Measurements from ENCODE around the gene CFAP299.

The CFAP299 gene

DNA sequence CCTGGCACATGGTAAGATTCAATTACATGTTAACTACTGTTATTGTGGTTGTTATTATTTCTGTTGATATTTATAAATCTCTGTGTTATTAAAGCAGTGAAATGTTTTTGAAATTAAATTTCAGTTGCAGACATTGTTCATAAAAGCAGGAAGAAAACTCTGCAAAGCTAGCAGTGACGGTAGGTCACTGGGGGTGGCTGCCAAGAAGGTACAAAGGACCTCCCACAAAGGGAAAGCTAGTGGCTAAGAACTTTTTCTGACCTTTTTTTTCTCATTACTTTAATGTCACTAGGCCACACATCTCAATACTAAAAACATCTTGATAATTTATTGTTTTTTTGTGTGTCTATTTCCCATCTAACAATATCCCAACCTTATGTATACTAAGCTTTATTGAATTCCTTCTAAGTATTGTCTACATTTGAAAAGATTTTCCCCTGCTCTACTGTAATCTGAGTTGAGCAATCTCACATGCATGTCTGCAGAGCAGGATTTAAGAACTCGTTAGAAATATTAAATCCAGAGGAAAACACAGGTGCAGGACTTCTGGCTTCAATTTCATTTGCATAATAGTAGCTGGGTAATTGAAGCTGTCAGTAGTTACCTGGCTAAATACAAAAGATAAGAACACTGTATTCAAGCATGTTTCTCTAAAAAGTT lies 197.3 kb downstream of the CFAP299 start:
- no peak for DNase-seq

DNA sequence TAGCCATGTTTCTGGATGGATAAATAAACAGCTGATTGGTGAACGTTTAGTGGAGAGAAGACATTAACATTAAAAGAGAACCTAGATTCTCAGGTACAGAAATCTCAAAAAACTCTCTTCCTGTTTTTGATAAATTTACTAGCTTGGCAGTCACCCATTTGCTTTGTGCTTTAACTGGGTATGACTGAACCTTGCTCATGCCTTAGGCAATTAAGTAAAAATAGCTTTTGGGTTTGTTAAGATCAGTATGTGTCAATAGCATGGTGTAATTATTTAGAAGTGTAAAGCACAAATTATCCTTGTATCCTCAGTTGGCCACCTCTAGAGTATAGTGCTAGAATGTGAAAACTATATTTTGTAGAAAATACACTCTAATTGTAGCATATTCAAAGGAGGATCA lies 200.0 kb downstream of the CFAP299 start:
- no peak for DNase-seq

DNA sequence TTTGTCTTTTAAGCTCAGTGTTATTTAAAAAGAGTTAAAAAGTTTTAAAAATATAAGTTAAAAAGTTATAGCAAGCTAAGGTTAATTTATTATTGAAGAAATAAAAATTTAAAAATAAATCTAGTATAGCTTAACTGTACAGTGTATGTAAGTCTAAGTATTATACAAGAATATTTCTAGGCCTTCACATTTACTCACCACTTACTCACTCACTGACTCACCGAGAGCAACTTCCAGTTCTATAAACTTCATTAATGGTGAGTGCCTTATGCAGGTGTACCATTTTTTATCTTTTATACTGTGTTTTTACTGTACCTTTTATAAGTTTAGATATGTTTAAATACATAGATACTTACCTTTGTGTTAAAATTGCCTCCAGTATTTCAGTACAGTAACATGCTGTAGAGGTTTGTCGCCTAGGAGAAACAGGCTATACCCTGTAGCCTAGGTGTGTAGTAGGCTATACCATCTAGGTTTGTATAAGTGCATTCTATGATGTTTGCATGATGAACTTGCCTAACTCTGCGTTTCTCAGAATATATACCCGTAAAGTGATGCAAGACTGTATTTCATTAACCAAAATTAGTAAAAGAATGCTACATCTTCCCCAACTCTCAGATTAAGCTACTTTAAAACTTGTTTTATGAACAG lies 202.9 kb downstream of the CFAP299 start:
- DNase-seq, result no peak

DNA sequence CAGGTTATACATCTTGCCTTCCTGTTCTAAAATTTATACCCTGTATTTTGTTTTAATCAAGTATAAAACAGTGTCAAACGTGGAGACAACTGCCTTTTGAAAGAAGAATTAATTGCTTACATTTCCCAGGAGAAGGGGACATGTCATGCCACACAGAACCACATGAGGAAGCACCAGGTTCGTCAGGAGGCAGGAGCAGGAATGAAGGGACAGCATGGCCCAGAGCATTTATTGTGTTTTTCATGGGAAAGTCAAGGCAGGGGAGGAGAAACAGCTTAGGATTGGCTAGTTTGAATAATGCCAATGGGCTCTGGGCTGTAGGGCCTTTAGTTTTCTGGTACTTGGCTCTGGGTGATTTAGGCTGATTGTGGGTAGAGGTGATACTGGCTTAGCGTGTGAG lies 203.7 kb downstream of the CFAP299 start:
- no peak for DNase-seq

DNA sequence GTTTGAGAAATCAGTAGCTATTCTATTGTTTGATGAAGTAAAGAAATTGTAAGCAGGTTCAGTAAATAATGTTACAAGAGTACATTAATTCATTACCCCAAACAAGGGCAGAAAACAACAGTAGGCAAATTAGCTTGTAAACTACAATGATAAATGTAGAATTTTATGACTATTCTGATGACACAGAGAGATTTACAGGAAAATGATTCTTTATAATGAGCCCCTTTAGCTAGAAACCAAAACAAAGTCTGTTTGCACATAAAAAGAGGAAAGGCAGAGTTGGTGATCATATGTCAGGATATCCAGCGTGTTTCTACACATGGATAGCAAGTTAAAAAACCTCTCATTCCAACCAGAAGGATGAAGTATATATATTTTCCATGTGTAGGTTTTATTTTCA lies 204.8 kb downstream of the CFAP299 start:
- no peak for DNase-seq

DNA sequence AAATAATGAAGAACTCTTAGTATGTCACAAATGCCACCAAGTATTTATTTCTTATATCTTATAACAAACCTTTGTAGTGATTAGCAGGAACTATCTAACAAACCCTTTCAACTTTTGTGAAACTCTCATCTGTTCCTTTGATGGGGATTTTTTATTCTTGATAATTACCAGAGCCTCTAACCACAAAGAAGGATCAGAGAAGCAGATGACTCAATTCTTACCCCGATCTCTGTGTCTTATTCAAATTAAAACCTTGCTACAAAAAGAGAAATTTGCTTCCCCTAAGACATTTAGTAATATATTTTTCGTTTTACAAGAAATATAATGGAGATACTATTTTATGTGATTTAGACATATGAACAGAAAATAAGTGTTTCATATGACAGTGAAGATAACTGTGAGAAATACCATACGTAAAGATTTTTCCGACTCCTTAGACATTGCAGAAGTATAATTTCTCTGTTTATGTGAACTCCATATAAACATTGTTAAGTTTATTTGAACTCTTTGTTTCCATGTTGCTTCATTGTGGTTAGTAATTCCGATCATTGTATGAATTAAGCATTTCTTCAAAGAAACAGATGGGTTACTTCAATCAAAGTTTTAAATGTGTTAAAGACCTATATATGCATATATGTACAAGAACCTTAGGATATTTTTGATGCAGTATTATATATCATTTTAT lies 205.4 kb downstream of the CFAP299 start:
- peak in 1 of 2 donors; percentile 14 for DNase-seq

DNA sequence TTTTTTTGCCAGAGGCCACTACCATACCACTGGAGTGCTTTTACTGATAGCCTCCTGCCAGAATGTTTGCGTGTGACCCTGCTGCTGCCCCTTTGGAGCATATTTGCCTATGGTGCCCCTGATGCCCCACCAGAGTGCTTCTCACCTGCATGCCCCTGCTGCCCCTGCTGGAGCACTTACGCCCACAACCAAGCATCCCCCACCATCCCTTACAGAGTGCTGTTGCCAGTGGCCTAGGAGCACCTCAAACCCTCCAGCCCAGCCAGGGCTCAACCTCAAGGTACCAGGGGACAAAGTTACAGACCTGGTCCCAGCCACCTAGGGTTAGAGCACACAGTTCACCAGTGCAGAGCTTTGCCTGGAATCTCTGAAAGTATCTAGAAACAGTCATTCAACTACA lies 207.2 kb downstream of the CFAP299 start:
- no peak for DNase-seq

DNA sequence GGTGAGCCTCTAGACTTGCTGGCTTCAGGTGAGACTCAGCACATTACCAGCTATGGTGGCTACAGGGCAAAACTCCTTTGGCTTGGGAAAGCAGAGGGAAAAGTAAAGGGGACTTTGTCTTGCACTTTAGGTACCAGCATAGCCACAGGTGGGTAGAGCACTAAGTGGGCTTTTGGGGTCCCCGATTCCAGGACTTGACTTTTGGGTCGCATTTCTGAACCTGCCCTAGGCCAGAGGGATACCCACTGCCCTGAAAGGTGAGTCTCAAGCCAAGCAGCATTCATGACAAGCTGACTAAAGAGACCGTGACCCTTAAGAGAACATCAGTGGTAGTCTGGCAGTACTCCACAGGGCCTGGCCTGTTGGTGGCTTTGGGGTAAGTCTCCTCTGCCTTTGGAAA lies 224.8 kb downstream of the CFAP299 start:
- DNase-seq, result no peak

DNA sequence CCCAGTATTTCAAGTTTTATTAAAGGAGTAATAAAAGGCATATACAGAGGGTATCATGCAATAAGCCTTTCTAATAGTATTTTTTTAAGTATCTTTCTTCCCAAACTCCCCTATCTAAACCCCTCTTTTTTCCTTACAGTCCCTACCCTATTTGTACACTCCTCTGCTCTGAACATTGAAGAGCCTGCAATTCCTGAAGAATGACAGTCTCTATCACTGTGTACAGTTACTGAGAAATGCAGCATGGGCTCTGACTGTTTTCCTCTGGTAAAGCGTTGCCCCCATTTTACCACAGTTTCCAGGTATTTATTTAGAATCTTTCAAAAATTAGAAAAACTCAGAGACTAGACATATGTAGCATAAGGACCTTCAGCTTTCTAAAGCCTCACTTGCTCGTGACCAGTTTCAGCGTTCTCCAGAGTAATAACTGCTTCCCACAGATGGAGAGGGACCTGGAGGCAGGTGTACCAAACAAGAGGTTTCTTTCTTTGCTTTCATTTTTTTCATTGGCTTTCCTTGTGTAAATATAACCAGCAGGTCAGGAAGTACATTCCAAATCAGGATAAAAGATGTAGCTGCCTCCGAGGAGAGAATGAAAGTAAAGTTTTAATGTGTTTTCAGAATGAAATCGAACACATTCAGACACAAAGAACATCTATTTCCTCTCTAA lies 230.8 kb downstream of the CFAP299 start:
- no peak for DNase-seq

DNA sequence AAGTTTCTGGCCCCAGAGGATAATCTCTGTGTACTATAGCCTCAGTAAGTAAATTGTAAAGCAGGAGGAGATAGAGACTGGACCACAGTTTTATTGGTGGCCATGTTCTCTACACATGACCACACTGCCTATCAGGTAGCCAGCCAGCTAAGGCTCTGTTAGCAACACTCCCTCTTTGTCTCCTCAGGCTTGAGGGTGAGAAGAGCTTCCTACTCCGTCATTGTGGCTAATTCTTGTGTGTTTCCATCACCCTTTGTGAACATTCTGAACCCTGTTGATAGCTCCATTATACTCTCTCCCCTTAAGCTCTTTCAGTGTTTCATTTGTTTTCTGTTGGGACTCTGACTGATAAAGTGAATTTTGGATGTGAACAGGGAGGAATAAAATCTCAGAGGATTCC lies 233.4 kb downstream of the CFAP299 start:
- no peak for DNase-seq

DNA sequence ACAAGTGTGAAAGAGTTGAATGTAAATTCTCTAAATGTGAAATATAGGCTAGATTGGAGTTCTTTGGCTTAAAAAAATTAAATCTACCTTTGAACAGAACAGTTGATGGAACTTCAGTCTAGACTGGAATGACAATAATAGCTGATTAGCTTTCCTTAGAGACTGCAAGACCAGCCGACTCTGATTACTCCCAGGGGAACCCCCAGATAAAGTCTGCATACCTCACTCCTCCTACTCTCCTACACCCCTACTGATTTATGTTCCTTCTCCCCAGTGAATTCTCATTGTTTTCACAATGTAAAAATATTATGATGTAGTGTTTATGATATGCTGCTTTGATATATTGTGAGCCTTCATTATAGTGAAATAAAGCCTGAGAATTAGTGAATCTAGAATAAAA lies 241.3 kb downstream of the CFAP299 start:
- no peak for DNase-seq

DNA sequence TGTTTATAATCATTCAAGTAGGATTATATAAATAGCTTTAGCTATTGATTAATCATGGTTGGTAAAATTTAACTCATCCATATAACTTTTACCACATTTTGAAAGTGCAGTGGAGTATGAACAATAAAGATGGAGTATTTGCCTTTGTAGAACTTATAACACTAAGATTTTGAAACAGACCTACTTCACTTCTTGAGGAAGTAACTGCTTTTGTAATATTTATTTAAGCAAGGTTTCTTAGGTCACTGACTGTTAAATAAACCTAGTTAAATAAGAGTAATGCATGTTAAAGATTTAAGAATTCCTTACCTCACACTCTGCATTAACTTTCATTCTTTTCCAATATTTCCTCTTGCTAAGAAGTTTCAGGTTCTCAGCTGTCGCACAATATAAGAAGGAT lies 242.5 kb downstream of the CFAP299 start:
- DNase-seq, result no peak

DNA sequence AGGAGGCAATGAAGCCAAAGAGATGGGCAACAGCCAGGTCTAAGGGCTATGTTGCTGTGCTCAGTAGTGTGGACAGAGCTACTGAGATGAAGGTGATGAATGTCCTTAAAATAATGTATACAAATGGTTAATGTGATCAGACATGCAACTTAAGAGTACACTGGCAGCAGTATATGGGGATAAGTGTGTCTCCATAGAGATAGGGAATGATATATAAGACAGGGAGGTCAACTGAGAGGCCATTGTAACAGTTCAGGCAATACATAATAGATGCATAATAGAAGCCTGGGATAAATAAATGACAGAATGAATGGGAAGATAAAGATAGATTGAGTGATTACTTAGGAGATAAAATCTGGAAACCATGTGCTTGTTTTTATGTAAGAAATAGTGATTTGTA lies 250.0 kb downstream of the CFAP299 start:
- DNase-seq, result no peak

DNA sequence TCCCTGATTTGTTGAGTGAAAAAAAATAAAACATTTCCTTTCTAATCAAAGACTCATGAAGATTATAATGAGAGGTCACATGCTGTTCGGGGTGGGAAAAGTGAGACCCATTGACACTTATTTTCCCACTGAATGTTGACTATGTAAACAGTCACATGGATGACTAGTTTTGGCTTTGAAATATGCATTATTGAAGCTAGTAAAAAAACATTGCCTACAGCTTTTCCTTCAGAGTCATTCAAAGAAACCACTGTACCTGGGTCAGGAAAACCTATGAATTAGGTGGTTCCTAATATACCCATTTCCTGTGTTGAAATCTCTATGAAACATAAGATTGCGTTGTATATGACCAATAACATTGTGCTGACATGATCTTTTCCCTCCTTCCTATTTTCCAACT lies 251.2 kb downstream of the CFAP299 start:
- DNase-seq, result no peak

DNA sequence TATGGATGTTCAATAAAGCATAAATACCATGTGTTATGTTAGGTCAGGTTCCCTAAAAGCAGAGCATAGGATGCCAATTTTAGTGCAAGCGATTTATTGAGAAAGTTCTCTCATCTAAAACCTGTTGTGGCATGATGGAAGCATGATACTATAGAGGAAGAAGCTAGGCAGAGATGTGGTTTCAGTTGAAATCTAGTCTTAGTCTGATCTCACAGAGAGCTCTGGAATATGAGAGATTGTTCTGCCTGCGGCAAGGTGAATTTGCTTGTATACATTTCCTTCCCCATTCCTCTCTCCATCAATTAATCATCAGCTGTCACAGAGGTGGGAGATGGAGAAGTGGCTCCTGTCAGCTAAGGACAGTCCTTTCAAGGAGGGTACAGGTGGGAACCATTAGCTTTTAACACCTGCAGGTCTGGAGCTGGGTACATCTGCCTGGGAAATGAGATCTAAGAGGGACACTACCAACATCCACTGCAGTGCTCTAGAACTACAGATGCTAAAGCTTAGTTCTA lies 252.4 kb downstream of the CFAP299 start:
- DNase-seq, result no peak

DNA sequence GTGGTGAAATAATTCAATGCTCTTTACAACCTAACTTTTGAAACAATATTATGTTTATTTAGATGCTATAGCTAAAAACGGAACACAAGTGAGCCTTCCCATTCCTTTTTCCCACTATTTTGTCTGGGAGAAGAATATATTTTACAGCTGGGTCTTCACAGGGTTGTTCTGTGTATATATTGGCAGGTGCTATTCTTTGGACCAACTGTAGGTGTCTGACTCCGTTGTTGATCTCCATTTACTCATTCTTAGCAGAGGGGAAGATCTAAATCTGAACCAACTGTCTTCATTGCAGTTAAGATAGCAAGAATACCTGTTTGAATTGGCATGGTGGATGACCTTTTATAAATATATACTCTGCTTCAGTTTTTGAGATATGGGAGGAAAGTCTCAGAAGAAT lies 257.4 kb downstream of the CFAP299 start:
- no peak for DNase-seq

DNA sequence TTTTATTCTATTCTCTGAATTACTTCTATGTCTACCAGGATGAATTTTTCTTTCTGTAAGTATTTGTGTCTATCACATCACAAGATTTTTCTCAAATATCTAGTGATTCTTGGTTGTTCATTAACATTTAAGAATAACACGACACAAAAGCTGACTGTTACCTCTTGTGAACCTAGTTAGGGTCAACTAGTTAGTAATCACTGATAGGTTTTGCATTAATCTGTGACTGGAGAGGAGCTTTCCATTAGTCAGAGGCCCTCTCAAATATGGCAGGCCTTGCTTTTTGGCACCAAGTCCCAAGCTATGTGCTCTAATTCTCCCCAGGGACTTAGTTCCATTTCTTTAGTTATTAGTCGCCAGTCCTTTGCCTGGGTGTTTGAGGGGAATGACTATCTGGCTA lies 259.2 kb downstream of the CFAP299 start:
- DNase-seq, result no peak

DNA sequence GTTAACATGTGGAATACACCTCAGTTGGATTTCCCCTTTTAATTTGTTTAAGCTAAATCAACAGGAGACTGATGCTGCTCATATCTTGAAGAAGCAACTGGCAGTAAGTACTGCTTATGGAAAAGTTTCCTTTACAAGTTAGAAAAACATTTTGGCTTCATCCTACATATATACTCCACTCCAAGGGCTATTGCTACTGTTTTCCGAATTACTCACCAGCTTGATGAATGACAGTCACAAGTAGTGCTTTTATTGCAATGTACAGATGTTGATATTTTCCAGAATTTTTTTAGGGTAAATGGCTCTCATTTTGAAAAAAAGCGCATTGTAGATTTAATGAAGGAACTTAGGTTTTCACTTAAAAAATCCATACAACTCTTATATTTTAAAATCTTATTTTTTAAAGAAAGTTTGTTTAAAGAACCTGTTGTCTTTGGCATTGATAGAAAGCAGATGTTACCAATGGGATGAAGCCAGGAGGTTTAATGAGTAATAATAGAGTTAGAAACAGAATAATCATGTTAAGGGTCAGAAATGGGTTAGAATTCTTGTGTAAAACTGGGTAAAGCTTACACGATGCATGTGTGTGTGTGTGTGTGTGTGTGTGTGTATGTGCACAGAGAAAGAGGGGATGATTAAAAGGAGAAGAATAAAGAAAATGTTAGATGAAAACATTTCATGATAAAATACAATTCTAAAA lies 272.9 kb downstream of the CFAP299 start:
- DNase-seq, result no peak

DNA sequence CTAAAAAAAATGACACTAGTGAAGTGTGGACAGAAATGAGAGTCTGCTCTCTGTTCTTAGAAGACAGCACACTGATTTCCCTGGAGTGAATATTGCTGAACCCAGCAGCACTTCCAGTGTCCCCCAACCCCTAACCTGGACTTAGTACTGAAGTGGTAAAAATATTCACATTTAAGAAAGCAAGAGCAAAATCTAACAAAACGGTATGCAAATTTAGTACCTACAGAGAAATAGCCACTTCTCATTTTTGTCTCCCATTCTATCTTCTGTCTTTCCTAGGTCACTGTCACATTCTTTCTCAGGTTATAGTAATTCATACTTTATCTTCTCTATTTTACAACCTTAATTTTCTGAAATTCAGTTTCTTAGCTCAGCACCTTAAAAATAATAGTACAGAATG lies 274.7 kb downstream of the CFAP299 start:
- DNase-seq, result no peak

DNA sequence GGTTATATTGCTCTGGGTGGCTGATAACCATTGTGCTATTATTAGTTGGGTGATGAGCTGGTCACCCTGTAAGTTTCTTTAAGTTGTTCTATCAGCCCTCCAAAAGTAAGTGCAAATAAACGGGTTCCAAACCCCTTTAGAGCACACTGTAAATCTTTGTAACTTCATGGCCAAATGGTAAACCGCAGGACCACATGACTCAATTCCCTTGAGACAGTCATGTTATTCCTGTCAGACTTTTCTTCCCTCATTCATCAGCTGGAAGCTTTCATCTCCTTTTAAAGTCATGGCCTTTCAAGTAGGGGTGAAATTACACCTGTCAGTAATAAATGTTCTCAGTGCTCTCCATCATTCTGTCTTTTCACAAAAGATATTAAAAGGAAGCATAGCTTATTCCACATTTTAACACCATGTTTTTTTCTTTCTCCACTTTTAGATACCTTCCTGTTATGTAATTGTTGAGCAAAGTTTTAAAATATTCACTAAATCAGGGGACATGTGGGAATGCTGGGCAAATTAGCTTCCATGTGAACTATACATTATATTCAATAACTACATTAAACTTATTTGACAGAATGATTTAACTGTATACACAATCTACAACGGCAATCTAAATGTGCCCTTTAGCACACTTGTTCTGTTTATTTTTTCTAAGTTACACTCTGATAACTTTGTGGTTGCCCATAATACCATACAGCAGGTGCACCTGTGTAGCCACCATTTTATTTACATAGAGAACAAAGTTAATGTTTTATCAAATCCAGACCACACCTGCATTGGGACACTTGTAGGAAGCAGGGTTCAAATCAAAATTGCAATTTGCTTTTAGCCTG lies 275.5 kb downstream of the CFAP299 start:
- DNase-seq, result no peak

DNA sequence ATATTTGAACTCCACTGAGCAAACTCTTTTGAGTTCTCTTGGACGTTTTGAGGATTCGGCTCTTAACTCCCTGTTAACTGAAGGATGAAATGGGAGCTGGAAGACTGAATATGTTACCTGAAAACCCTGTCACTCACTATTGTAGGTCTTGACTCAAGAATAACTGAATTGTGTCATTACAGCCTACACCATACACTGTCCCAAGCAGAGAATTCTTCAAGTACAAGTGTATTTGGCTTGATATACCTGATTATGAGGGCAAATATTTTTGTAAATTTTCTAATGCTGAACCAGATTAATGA lies 276.1 kb downstream of the CFAP299 start:
- DNase-seq, result no peak

DNA sequence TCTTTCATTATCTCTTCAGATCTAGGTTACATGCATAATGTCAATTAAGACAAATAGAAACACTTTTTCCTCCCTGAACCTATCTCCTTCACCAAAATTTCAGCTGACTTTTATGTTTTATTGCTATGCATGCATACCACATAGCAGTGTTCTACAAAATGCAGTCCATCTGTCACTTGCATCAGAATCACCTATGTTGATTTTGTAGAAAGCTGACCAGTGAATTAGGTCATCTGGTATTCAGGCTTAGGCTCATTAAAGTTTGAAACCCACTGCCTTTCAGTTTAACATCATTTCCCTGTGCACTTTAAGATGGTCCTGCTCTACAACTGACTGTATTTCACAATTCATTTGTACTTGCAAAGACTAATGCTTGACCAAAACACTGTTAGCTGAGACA lies 277.9 kb downstream of the CFAP299 start:
- DNase-seq, result no peak

Data from CD4-positive, alpha-beta T cell treated with Interleukin-1 beta for 1 hour (primary cell).